GM12891 (cell line): ENCODE measurements around the gene ARL8B.
"Not testable (repeated sequence)": the region's sequence is repeated elsewhere in the genome, so short reads cannot be mapped to it uniquely, and the experiment has no call there.

Experiments used
- DNase-seq: peaks from one replicate; pipeline ENCODE4 v3.0.0; 2011; ENCODE audit warnings: low spot score; ENCODE audit not compliant: insufficient read length
- FAIRE-seq: peaks from 2 replicates; lab custom pipeline; 2011; peaks lifted over from hg19 to GRCh38; lab: Jason Lieb, UNC
- PAX5 ChIP-seq: IDR thresholded peaks from 2 replicates; pipeline ENCODE4 v1.6.1; 2011; ENCODE audit warnings: low read length, moderate library complexity, mild to moderate bottlenecking; ENCODE audit not compliant: insufficient read depth, severe bottlenecking
- POLR2A ChIP-seq: IDR thresholded peaks from 2 replicates; pipeline ENCODE4 v1.6.1; 2011; ENCODE audit warnings: low read depth, low read length, control low read depth
- POLR2AphosphoS5 ChIP-seq: IDR thresholded peaks from 2 replicates; pipeline ENCODE4 v1.6.1; 2011; ENCODE audit warnings: low read depth, low read length, control low read depth
- POU2F2 ChIP-seq: IDR thresholded peaks from 2 replicates; pipeline ENCODE4 v1.6.1; 2011; ENCODE audit warnings: low read depth, mild to moderate bottlenecking, control low read depth, low read length, moderate library complexity
- SPI1 ChIP-seq: IDR thresholded peaks from 2 replicates; pipeline ENCODE4 v1.6.1; 2011; ENCODE audit warnings: low read depth, low read length, control low read depth
- TAF1 ChIP-seq: IDR thresholded peaks from 2 replicates; pipeline ENCODE4 v1.6.1; 2011; ENCODE audit warnings: low read depth, low read length, control low read depth

ARL8B gene

DNA sequence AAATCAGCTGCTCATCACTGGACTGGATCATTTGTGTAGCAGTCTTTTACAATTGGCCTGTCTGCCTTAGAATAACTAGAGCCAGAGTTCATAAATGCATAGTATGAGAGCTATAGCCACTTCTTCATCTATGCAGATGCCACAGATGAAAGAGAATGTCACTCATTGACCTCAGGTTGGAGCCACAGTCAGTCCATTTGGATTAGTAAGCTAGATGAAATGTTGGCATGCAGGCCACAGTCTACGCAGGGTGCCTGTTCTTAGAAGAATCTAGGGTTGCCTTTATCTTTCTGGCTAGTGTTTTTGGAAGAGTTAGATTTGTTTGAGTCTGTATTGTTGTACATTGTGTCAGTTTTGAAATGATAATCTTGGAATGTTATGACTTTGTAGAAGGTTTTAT lies 40.0 kb downstream of the ARL8B start:
- peak; percentile 60 for FAIRE-seq
- no peak for DNase-seq
- TF ChIP-seq TAF1, result no peak

GRCh38 chr3:5165698-5166097 lies 43.6 kb downstream of the ARL8B start:
- FAIRE-seq (no peak), DNase-seq (no peak)
- TF ChIP-seq POU2F2 (no peak), SPI1 (no peak), POLR2A (no peak)

GRCh38 chr3:5166846-5167245 lies 44.8 kb downstream of the ARL8B start:
- FAIRE-seq (no peak), DNase-seq (no peak)
- TF ChIP-seq TAF1 (no peak), POU2F2 (no peak), SPI1 (no peak), POLR2AphosphoS5 (no peak), PAX5 (no peak), POLR2A (no peak)

DNA sequence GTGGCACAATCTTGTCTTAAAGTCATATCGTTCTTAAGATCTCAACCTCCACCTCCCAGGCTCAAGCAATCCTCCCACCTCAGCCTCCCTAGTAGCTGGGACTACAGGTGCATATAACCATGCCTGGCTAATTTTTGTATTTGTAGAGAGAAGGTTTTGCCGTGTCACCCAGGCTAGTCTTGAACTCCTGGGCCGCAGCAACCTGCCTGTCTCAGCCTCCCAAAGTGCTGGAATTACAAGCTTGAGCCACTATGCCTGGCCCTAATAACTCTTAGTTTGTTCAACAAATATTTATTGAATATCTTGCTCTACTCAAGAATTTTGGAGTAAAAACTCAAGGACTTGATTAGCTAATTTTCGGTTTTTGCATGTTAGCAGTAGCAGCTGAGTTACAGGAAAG lies 46.0 kb downstream of the ARL8B start:
- no peak for TF ChIP-seq PAX5
- TF ChIP-seq POU2F2, result no peak
- TF ChIP-seq SPI1, result no peak
- TF ChIP-seq POLR2A, result no peak
- TF ChIP-seq POLR2AphosphoS5, result no peak
- no peak for TF ChIP-seq TAF1
- DNase-seq (no peak), FAIRE-seq (no peak)

- DNase-seq (no peak), FAIRE-seq (no peak)
- no peak for TF ChIP-seq TAF1
- TF ChIP-seq SPI1, result no peak
- no peak for TF ChIP-seq POLR2AphosphoS5
- no peak for TF ChIP-seq PAX5
- no peak for TF ChIP-seq POLR2A
- no peak for TF ChIP-seq POU2F2
Observed at GRCh38 chr3:5169807-5170206, 47.7 kb downstream of the ARL8B start.

DNA sequence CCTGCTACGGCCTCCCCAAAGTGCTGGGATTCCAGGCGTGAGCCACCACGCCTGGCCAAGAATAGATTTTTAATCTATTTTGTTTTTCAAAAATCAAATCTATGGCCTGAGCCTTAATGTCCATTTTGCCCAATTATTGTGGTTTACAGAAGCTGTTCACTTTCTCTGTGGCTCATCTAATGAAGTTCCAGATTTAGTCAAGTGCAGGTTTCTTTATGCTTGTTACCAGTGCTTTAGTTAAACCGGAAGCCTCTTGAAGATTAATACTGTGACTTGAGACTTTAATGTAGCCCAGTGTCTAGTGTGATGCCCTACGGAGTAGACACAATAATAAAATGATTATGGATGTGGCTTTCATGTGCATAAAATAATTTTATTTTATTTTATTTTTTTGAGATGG lies 48.9 kb downstream of the ARL8B start:
- DNase-seq (no peak), FAIRE-seq (no peak)
- TF ChIP-seq POLR2A (no peak), TAF1 (no peak), POU2F2 (no peak), POLR2AphosphoS5 (no peak), PAX5 (no peak), SPI1 (no peak)

DNA sequence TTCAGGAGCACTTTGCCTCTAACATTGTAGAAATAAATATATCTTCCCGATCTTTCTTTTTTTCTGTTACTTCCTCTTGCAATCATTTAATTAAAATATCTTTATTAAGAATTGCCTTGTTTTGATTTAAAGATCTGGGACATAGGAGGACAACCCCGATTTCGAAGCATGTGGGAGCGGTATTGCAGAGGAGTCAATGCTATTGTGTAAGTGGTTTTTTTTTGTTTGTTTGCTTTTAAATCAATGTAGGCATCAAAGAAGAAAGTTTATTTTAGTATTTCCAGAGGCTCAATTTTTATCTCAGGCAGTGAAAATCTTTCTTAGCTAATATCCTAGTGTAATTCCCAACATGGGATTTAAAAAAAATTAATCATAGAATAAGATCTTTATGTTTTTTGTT lies 49.9 kb downstream of the ARL8B start:
- DNase-seq (no peak), FAIRE-seq (no peak)
- TF ChIP-seq POLR2AphosphoS5 (no peak), PAX5 (no peak), POU2F2 (no peak), SPI1 (no peak), TAF1 (no peak), POLR2A (no peak)

- not testable (repeated sequence) for DNase-seq, FAIRE-seq
Observed at GRCh38 chr3:5179036-5179435, 56.9 kb downstream of the ARL8B start.

DNA sequence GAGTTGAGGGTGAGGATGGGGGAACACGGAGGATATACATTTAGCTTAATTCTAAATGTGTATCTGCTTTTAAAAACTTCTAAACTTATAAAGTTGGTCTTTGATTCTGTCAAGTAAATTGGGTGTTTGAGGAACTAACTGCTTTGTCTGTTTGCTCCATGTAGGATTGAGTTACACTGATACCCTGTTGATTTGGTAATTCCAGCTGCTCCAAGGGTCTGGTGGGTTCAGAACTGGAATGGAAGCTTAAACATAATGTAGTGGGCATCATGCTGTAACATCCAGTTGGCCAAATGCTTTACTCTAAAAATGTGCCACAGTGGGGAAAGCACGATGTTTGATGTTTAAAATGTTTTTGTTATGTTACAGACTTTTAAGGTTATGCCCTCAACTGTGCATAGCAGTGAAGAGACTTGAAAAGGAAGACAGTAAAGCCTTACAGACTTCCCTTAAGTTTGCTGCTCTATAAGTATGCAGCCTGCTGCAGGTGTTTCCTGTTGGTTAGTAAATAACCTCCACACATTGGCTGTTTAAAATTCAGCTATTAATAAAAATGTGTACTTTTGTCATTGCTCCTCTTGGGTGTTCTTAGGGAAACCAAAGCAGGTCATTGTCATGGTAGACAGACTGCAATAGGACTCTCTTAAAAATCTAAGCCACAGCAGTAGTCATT lies 59.5 kb downstream of the ARL8B start:
- FAIRE-seq (no peak), DNase-seq (no peak)

GRCh38 chr3:5183714-5184113 lies 61.6 kb downstream of the ARL8B start:
- DNase-seq, FAIRE-seq: not testable (repeated sequence)

More for the DNA sequence above, 59.5 kb downstream of the ARL8B start:
- TF ChIP-seq TAF1 (no peak), POLR2AphosphoS5 (no peak), POU2F2 (no peak), SPI1 (no peak; the same call in 1 of the 2 replicates), PAX5 (no peak), POLR2A (no peak)

DNA sequence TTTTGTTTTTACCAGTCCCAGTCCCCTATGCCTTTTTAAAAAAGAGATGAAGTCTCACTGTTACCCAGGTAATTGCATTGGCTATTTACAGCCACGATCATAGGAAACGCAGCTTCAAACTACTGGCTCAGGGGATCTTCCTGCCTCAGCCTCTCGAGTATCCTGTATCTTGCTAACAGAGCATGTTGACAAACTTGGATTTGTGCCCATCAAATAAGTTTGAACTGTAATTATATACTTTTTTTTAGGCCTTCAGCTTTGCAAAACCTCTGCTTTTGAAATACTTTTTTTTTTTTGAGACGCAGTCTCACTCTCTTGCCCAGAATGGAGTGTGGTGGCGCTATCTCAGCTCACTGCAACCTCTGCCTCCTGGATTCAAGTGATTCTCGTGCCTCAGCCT lies 62.4 kb downstream of the ARL8B start:
- FAIRE-seq (no peak), DNase-seq (no peak)
- TF ChIP-seq POLR2AphosphoS5 (no peak), PAX5 (no peak), TAF1 (no peak), SPI1 (no peak), POU2F2 (no peak), POLR2A (no peak)

DNA sequence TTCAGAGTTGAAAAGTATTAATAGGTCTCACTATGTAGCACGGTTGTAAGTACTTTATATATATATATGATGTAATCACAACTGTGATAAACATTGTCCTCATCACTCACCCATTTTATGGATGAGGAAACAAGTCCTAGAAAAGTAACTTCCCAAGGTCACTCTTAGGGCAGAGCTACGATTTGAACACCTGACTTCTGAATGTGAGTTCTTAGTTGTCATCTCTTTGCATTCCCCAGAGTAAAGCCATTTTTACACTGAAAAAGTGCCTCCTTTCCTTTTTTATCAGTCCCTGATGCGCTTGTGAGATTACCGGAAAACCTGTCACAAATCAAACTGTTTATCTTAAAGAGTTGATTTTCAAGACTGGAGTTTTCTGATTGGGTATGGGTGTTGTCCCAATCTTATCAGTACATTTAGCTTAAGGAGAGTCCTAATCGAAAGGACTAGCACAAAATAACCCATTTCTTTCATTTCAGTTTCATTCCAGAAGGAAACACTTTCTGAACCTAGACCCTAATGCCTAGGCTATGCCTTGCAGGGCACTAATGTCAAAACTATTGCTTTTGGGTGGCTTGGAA lies 63.1 kb downstream of the ARL8B start:
- FAIRE-seq, result no peak
- DNase-seq, result no peak
- no peak for TF ChIP-seq POLR2AphosphoS5
- TF ChIP-seq POU2F2, result no peak
- no peak for TF ChIP-seq SPI1
- no peak for TF ChIP-seq PAX5
- no peak for TF ChIP-seq TAF1
- no peak for TF ChIP-seq POLR2A
